Stimulated activated CD8-positive, alpha-beta memory T cell treated with anti-CD3 and anti-CD28 coated beads, Interleukin-4, amount 100 ng/mL, for 4 hours (primary cell): ENCODE measurements around the gene HMOX2.

Source experiments
- DNase-seq, 2 donors: peaks; one replicate each; pipeline ENCODE4 v3.0.0-alpha.2; 2020; ENCODE audit warnings: low read depth in 2 of 2, low spot score in 1 of 2

The HMOX2 gene

DNA sequence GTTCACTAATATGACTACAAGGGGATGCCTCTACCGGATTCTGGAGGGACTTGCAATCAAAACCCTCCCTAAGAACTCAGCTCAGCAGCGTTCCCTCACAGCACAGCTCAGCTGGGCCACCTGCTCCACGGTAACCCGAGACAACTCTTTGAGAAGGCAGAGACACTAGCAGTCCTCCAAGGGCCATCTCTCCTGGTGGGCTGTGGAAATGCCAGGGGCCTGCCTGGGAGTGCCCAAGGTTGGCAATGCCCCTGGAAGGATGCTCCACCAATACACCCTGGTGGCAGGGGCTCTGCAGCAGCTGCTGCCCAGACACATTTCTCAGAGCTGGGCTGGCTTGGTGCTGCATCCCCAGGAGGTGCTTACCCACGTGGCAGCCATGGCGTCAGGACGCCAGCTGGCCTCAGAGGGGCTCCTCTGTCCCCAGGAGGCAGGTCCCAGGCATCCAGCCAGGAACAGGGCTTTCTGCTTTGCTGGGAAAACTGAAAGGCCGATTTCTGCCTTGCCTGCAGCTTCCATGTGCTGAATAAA, 45.9 kb downstream of the HMOX2 start:
- no peak for DNase-seq

DNA sequence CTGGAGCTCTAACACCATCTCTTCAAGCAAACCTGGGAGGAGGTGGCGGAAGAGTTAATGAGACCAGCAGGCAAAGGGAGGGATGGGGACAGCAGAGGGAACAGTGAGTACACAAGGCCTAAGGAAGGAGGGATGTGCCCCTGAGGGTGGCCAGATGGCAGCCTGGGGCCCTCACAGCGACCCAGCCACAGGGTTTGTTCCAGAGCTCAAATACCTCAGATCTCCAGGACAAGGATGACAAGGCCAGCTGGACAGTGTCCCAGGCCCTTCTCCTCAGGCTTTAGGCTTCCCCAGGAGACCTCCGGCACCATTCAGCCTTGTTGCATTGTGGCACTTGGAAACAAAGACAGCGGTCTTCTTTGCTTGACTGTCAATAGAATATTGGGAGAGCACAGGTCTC, 47.5 kb downstream of the HMOX2 start:
- no peak for DNase-seq

DNA sequence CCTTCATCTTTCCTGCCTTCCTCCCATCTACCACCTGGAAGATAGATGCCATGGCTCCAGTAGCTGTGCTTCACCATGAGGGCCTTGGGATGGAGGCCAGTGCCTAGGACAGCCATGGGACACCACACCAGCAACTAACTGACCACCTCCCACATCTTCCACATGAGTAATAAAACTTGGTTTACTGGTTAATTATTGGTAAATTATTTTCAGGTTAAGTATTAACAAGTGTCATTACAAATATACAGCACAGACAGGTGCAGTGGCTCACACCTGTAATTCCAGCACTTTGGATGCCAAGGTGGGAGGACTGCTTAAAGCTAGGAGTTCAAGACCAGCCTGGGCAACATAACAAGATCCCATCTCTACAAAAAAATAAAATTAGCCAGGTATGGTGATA, 48.4 kb downstream of the HMOX2 start:
- DNase-seq = no peak

DNA sequence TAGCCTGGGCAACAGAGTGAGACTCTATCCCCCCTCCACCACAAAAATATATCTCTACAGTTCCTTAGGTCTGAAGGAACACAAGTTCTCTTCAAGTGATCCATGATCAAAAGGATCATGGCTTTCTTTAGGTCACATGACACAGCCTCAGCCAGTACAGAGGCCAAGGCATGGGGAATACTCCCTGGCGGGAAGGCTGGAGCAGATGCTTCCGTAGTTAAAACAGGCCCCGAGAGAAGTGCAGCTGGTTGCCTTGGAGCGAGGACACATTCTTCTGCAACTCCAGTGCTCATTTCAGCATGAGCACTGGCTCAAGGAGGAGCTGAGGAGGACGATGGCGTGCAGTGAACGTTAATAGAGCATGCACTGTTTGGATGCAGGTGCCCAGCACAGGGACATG, 48.9 kb downstream of the HMOX2 start:
- no peak for DNase-seq

DNA sequence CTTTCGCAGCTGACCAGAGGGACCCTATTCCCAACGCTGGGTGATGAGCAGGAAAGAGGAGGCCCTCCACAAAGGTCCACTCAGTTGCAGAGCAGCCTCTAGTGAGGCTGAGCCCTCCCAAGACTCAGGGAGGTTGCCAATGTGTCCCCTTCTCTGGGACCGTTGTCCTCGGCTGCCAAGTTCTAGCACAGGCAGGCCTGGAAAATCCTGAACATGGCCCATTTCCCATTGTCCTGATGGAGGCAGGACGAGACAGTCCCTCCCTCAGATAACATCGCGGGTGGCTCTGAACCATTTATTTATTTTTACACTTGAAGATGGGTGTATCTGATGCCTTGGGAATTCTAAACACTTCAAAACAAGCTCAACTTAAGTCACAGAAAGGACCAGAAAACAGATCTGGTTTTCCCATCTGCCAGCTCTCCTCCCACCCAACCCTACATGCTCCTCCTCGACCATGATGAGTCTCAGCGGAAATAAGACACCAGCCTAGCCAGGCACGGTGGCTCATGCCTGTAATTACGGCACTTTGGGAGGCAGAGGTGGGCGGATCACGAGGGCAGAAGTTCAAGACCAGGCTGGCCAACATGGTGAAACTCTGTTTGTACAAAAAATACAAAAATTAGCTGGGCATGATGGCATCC, 49.6 kb downstream of the HMOX2 start:
- DNase-seq = no peak

DNA sequence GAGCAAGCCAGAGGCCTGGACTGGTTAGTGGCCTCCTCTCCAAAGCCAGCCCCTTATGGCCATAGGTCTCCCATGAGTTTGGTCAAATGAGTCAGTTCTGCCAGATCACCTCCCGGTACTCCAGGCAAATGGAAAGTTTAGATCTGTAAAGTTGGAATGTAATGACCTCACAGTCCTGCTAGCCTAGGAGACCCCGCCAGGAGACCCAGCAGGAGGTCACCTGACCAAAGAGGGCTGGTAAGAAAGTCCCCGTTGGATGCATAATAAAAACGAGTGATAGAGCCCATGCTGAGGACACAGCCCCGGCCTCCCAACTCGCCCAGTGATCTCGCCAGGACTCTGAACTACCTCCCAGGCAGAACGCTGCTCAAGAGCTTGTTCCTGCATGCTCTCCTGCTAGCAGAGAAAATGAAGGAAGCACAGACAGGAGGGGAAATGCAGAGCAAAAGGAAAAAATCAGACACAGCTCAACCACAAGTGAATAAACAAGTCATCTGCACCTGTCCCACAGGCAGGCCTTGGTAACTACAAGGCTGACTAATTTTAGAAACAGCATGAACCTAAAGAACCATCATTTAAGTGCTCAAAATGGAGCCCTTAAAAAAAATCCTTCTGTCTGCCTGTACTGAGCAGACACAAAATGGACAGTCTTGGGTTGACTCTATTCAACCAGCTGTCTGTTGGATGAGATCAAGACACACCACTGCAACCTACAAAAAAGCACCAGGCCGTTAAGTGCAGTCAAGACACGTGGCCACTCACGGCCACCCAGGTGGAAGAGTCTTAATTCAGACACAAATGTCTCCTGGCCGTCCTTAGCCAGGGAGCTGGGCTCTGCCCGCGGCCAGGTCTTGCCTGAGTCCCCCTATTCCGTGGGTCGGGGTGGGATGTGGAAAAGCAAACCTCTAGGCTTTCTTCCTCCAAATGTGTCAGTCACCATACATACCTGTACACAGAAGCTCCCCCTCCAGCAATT, 53.2 kb downstream of the HMOX2 start:
- DNase-seq = no peak

DNA sequence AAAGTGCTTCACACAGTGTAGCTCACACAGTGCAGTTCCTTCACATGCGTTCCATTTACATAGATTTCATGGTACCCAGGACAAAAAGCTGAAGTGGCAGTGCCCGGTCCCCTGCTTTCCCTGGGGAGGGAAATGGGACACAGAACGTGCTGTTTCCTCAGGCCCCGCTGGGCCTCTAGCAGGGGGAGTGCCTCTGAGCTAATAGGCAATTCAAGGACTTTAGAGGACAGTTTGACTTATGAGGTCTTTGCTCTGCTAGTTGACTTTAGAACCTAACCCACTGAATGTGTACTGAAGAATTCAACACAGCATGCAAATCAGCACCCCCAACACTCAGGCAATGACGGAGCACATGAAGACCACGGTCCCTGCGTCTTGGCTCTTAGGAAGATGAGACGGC, 55.6 kb downstream of the HMOX2 start:
- DNase-seq = no peak

DNA sequence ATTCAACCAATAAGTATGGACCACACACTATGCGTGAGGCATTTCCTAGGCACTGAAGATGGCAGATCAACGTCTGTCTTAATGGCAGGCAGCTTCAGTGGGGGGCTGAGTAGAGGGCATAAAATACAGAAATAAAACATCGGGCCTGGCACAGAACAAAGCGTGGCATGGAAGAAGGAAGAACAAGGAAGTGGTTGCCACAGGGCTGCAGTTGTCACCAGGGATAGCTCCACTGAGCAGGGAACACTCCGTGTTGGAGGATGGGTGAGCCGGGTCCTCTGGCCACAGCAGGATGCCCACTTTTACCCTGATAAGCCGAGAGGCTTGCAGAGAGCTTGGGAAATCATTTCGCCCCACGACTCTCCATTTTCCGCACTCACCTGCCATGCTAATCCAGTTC, 56.0 kb downstream of the HMOX2 start:
- no peak for DNase-seq

DNA sequence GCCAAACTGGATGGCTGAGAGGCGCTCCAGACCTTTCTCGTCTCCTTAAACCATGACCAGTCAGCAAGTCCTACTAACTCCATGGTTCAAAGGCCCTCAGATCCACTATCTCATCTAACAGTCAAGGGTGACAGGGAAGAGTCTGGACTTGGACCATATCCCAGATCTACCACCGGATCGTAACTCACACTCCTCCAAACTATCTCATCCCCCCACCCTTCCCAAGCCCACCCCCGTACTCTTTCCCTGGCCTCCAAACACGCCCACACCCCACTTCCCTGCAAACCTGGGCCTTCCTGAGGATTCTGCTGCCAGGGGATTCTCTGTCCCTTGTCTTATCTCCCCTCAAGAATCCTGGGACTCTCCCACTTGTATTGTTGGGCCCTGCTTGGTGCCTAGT, 57.3 kb downstream of the HMOX2 start:
- DNase-seq = no peak

DNA sequence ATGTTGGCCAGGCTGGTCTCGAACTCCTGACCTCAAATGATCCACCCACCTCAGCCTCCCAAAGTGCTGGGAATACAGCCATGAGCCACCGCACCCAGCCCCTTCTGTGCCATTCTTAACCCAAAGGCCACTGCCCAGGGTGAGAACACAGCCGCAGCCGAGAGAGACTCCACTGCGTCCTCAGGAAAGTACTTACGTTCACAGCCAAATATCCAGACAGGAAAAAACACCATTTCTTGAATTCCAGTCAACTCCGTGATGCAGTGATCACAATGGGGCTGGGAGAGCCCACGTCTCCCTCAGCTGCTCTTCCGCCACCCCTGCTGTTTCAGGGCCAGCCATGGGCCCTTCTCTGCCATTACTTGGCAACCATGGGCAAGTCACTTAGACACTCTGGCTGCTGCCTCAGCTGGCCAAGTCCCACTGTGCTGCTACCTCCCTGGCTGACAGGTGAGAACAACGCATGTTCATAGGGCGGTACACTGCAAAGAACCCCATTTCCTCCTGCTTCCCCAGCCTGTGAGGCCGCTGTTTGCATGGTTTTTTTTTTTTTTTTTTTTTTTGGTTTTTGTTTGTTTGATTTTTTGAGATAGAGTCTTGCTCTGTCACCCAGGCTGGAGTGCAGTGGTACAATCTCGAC, 58.1 kb downstream of the HMOX2 start:
- DNase-seq = no peak

DNA sequence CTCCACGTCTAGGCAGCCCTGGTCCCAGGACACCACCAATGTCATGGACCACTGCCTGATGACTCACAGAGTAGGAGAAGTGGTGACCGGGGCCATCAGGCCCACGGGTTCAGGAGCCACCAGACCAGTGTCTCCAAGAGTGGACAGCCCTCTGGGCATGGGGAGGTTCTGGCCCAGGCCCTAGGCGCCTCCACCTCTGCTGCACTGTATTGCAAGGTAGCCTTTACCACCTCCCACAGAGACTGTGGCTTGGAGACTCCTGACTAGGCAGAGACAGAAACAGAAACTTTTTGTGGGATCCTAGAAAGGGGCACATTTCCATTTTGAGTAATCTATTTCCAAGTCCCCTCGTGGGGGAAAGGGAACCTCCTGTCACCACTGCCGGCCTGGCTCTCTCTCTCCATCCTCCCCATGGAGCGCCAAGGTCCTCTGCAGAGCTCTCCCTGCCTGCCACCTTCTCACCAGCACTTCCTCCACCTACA, 59.5 kb downstream of the HMOX2 start:
- DNase-seq = no peak

DNA sequence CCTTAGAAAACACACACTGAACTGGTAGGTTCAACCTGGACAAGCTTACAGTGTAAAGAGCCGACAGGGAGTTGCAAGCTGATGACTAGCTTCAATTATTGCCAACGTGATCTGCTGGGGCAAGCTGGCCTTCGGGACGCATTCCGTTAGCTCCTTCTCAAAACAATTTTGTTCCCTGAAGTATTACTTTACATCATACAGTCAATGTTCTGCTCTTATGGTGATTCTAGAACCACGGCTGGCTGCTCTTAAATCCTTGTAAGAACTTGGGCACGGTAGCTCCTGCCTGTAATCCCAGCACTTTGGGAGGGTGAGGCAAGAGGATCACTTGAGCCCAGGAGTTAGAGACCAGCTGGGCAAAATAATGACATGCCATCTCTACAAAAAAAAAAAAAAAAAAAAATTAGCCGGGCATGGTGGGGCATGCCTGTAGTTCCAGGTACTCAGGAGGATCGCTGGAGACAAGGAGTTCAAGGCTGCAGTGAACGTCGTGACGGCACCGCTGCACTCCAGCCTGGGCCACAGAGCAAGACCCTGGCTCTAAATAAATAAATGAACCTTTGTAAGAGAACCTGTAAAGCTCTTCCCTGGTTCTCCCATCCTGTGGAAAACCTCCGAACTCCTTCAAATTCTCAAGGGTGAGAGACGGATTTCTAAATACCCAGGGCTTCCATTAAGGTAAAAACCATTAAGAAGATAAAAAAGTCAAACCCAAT, 60.4 kb downstream of the HMOX2 start:
- DNase-seq = no peak

DNA sequence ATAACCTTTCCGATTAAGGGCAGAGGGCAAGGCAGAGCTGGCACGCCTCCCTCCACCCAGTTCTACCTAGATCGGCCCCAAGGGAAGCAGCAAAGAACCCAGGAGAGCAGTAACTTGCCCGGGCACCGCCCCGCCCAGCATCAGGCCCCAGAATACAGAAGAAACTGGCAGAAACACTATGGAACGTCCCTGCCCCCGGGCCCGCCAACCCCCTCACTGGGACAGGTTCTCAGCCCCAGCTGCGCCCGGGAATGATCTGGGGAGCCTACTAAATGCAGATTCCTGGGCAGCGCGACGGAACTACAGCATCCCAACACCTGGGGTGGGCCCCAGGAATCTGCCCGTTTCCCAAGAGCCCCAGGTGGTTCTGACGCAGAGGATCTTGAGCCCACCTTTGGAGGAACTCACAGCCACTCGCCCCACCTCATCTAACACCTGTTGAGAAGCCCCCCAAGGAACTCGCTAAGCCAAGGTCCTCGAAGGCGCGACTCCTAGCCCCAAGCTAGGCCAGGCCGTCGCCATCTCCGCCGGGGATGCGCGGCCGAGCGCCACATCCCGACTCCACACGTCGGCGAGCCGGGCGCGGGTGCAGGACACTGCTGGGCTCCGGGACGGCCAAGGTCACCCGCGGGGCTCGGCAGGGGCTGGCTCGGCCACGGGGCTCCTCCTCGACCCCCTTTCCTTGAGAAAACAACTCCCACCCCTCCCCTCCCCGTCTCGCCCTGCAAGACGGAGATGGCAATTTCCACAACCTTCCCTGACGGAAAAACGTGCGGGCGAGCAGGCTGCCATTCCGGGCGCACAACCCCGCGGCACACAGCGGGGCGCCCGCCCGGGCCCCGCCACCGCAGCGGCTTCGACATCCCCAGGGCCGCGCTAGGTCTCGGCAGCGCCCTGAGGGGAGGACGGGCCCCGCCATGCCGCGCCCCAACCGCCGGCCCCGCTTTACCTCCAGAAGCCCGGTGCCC, 61.5 kb downstream of the HMOX2 start:
- no peak for DNase-seq

DNA sequence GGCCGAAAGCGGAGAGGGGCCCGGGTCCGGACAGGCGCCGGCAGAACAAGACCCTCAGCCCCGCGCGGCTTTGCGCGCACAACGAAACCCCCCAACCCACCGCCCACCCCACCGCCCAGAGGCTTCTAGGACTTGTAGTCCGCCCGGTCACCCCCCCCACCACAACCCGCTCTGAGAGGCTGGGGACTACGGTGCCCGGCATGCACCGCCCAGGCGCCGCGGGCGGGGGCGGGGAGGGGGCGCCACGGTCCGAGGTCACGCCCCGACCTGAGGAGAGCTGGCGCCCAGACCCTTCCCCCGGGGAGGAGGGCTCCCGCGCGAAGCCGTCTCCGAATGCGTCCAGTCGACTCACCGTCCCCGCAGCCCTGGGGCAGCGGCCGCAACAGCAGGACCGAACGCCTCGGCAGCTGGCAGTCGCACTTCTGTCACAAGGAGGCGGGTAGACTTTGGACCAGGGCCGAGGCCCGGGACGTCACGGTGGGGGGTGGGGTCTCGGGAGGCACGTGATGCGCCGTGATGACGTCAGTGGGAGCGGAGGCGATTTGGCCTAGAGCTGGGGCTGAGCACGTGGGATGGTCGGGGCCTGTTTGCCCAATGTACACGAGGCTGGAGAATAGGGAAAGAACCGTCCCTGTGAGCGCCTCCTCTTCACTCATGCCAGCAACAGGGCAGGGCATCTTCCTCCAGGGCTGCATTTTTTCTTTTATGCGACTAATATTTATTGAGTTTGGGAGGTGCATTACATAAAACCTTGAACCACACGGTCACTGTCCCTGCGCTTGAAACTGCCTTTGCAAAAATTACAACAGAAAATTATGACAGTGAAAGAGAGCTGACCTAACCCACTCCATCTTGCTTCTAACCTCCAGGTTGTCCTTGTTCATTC, 62.4 kb downstream of the HMOX2 start, which contains the start of gene CDIP1:
CDIP1 (minus strand) TSS at position 424 of the 886 bp plus-strand sequence. CDS start 24,643 bp downstream, outside the sequence.
- DNase-seq = peak; percentile 95

DNA sequence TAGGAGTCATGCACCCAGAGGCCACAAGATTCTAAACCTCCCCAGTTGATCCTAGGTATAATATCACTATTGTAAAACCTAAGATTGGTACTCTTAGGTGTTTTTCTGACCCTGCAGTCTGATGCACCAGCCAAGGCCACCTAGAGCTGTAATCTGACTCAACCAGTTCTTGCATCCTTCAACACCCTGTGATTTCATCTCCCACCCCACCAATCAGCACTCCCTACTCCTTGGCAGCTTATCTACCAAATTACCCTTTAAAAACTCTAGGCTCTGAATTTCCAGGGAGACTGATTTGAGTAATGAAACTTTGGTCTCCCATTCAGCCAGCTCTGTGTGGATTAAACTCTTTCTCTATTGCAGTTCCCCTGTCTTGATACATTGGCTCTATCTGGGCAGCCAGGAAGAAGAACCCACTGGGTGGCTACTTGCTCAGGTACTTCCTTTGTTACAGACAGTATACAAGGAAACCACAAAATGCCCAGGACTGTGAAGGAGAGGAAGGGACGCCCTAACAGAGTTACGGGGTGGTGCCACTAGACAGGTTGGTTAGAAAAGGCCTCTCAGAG, 63.6 kb downstream of the HMOX2 start:
- no peak for DNase-seq

DNA sequence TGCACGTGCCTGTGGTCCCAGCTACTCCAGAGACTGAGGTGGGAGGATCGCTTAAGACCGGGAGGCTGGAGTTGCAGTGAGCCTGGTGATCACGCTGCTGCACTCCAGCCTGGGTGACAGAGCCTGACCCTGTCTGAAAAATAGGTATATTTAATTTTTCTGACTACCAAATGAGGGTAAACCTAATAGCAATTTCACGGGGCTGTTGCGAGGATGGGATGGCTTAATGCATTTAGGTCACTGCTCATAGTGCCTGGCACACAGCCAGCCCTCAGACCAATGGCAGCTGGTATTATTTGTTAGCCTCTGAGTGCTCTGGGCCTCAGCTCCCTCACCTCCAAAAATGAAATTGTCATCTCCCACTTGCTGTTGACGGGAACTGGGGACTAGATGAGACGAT, 68.3 kb downstream of the HMOX2 start:
- no peak for DNase-seq

DNA sequence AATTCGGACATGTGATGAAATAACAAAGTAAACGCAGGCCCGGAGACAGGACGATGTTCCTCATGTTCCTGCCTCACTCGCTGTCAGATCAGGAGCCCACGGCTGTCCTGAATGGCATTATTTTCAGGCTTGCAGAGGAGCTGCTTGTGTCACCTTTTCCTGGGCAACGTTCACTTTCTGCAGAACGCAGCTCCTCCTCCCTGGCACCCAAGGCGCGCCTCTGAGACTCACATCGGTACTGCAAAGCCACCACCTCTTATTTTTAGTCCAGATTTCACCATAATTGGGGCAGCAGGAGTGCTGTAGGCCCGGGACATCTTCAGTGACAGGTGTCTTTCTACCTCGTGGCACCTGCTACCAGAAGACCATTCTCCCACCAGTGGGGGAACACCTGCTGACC, 71.9 kb downstream of the HMOX2 start:
- no peak for DNase-seq

DNA sequence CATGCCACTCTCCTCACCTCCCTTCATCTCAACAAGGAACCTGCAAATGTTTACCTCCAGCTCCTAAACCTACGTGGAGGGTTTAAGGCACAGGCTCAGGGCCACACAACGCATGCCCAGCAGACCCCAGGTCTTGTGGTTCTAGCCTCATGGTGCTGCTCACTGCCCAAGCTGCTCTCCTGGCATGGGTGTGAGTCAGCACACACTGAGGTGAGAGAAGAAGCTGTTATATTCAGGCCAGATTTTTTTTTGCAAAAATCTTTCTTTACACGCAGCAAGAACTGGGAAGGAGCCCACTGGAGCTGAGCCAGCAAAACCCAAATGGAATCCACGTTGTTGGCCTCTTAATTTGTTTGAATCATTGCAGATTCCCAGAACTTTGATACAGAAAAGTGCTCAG, 74.4 kb downstream of the HMOX2 start:
- DNase-seq = no peak
